NB4 (cell line): Measurements from ENCODE around the gene VAT1L.

ENCODE experiments used
- POLR2A ChIP-seq: IDR thresholded peaks from 2 replicates; pipeline ENCODE4 v1.6.1; 2011; ENCODE audit warnings: mild to moderate bottlenecking; ENCODE audit not compliant: insufficient read length; ENCODE audit errors: extremely low read depth
- TF ChIP-seq, protein P1 (sequence below): IDR thresholded peaks from one replicate; pipeline ENCODE4 v1.5.1; 2012; ENCODE audit warnings: low read depth, low read length

- TF ChIP-seq, protein P1, sequence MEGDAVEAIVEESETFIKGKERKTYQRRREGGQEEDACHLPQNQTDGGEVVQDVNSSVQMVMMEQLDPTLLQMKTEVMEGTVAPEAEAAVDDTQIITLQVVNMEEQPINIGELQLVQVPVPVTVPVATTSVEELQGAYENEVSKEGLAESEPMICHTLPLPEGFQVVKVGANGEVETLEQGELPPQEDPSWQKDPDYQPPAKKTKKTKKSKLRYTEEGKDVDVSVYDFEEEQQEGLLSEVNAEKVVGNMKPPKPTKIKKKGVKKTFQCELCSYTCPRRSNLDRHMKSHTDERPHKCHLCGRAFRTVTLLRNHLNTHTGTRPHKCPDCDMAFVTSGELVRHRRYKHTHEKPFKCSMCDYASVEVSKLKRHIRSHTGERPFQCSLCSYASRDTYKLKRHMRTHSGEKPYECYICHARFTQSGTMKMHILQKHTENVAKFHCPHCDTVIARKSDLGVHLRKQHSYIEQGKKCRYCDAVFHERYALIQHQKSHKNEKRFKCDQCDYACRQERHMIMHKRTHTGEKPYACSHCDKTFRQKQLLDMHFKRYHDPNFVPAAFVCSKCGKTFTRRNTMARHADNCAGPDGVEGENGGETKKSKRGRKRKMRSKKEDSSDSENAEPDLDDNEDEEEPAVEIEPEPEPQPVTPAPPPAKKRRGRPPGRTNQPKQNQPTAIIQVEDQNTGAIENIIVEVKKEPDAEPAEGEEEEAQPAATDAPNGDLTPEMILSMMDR: peak; percentile 27
- TF ChIP-seq POLR2A: no peak
These were observed 166.8 kb downstream of the VAT1L start for GRCh38 chr16:77955127-77955526.
